H7 (cell line): Measurements from ENCODE around the gene TPD52L2. TPM values are rescaled to one million over a fixed set of nuclear protein-coding genes. Genes with fewer than 3 reads are reported as not detected.
"Not testable (repeated sequence)": the region's sequence is repeated elsewhere in the genome, so short reads cannot be mapped to it uniquely, and the experiment has no call there.

ENCODE experiments used
- DNase-seq: peaks from one replicate; pipeline ENCODE4 v3.0.0; 2012
- H3K27me3 ChIP-seq: 2 replicates; pipeline ENCODE4 v1.6.0; 2011; ENCODE audit warnings: mild to moderate bottlenecking, low read length; ENCODE audit not compliant: control insufficient read depth, insufficient read depth
- H3K36me3 ChIP-seq: replicated peaks from 2 replicates; pipeline ENCODE4 v1.5.1; 2011; ENCODE audit warnings: low read length; ENCODE audit not compliant: control insufficient read depth, insufficient read depth
- H3K4me3 ChIP-seq: 2 replicates; pipeline ENCODE4 v1.5.1; 2011; ENCODE audit warnings: low read depth, mild to moderate bottlenecking, control low read depth, low read length, moderate library complexity; ENCODE audit not compliant: insufficient read depth
- total RNA-seq: library from RNA; depleted of rRNA; stranded (reverse); fragments of >200 nt; shearing (Covaris generic); gene quantifications from 2 replicates; pipeline ENCODE4 v1.2.3, GENCODE V29; 2014

Gene TPD52L2
- total RNA-seq, 1 experiment from 2014 or later, result 76.0 TPM

GRCh38 chr20:63900413-63900812 is 35.3 kb downstream of the TPD52L2 start:
- Histone ChIP-seq H3K36me3 (peaks cover 1% of the 10 kb centered on the region; the same call in 1 of the 2 replicates), H3K27me3 (no peaks in the 10 kb centered on the region), H3K4me3 (no peak overlapping the region)
- no peak for DNase-seq

GRCh38 chr20:63903796-63904561 is 38.9 kb downstream of the TPD52L2 start:
- no peak overlapping the region for H3K4me3 ChIP-seq
- DNase-seq, result no peak
- no peaks in the 10 kb centered on the region for H3K36me3 ChIP-seq
- no peaks in the 10 kb centered on the region for H3K27me3 ChIP-seq

GRCh38 chr20:63908008-63908682 is 43.1 kb downstream of the TPD52L2 start:
- no peak for DNase-seq
- H3K4me3 ChIP-seq, result no peak overlapping the region
- no peaks in the 10 kb centered on the region for H3K36me3 ChIP-seq
- H3K27me3 ChIP-seq, result no peaks in the 10 kb centered on the region

- DNase-seq, result peak; percentile 55
- Histone ChIP-seq H3K27me3 (no peaks in the 10 kb centered on the region), H3K4me3 (no peak overlapping the region), H3K36me3 (no peaks in the 10 kb centered on the region)
Observed at GRCh38 chr20:63911176-63911575, 46.1 kb downstream of the TPD52L2 start.

- Histone ChIP-seq H3K36me3 (no peaks in the 10 kb centered on the region; the same call in 1 of the 2 replicates), H3K4me3 (no peak overlapping the region), H3K27me3 (no peaks in the 10 kb centered on the region)
- DNase-seq, result no peak
Observed at GRCh38 chr20:63913768-63914167, 48.7 kb downstream of the TPD52L2 start.

- Histone ChIP-seq H3K36me3 (no peaks in the 10 kb centered on the region; the same call in 1 of the 2 replicates), H3K4me3 (no peak overlapping the region), H3K27me3 (no peaks in the 10 kb centered on the region)
- no peak for DNase-seq
Observed at GRCh38 chr20:63915471-63915870, 50.4 kb downstream of the TPD52L2 start.

GRCh38 chr20:63916371-63916939 is 51.4 kb downstream of the TPD52L2 start:
- not testable (repeated sequence) for H3K4me3 ChIP-seq, H3K36me3 ChIP-seq, H3K27me3 ChIP-seq, DNase-seq

GRCh38 chr20:63917811-63918210 is 52.7 kb downstream of the TPD52L2 start:
- no peaks in the 10 kb centered on the region; the same call in 1 of the 2 replicates for H3K36me3 ChIP-seq
- H3K27me3 ChIP-seq, result no peaks in the 10 kb centered on the region
- H3K4me3 ChIP-seq, result no peak overlapping the region
- no peak for DNase-seq

- Histone ChIP-seq H3K36me3 (no peaks in the 10 kb centered on the region; the same call in 1 of the 2 replicates), H3K27me3 (no peaks in the 10 kb centered on the region), H3K4me3 (no peak overlapping the region)
- DNase-seq, result no peak
Observed at GRCh38 chr20:63919130-63919529, 54.1 kb downstream of the TPD52L2 start.

GRCh38 chr20:63920226-63920625 is 55.2 kb downstream of the TPD52L2 start:
- Histone ChIP-seq H3K36me3 (no peaks in the 10 kb centered on the region; the same call in 1 of the 2 replicates), H3K4me3 (no peak overlapping the region), H3K27me3 (no peaks in the 10 kb centered on the region)
- peak; percentile 36 for DNase-seq

GRCh38 chr20:63923651-63924050 is 58.6 kb downstream of the TPD52L2 start:
- no peak for DNase-seq
- Histone ChIP-seq H3K36me3 (peaks cover 3% of the 10 kb centered on the region), H3K27me3 (no peaks in the 10 kb centered on the region), H3K4me3 (no peak overlapping the region)

GRCh38 chr20:63924241-63924640 is 59.2 kb downstream of the TPD52L2 start:
- no peak for DNase-seq

GRCh38 chr20:63926298-63926697 is 61.2 kb downstream of the TPD52L2 start:
- H3K4me3 ChIP-seq, result no peak overlapping the region
- no peaks in the 10 kb centered on the region for H3K27me3 ChIP-seq
- peaks cover 11% of the 10 kb centered on the region for H3K36me3 ChIP-seq
- DNase-seq, result no peak

More at GRCh38 chr20:63924241-63924640, 59.2 kb downstream of the TPD52L2 start:
- Histone ChIP-seq H3K36me3 (peaks cover 4% of the 10 kb centered on the region), H3K4me3 (no peak overlapping the region), H3K27me3 (no peaks in the 10 kb centered on the region)

GRCh38 chr20:63929071-63929470 is 64.0 kb downstream of the TPD52L2 start:
- Histone ChIP-seq H3K27me3 (no peaks in the 10 kb centered on the region), H3K4me3 (no peak overlapping the region), H3K36me3 (peaks cover 11% of the 10 kb centered on the region)
- peak; percentile 40 for DNase-seq

GRCh38 chr20:63929473-63929883 is 64.4 kb downstream of the TPD52L2 start:
- not testable (repeated sequence) for DNase-seq, H3K27me3 ChIP-seq, H3K4me3 ChIP-seq
- H3K36me3 ChIP-seq, result peaks cover 11% of the 10 kb centered on the region
